Neural cell (in vitro differentiated cells): Measurements from ENCODE around the gene CAMKMT.
A peak's percentile ranks its signal among the peaks of the same experiment; 100 is the strongest.

Experiments used
- EP300 ChIP-seq: fragments of 450-650 bp; conservative IDR thresholded peaks from 2 replicates; pipeline ENCODE4 v1.6.1; 2014; ENCODE audit warnings: antibody characterized with exemption, mild to moderate bottlenecking, moderate library complexity; ENCODE audit not compliant: poor library complexity, severe bottlenecking
- MXI1 ChIP-seq: fragments of 450-650 bp; conservative IDR thresholded peaks from 2 replicates; pipeline ENCODE4 v1.6.1; 2014; ENCODE audit warnings: antibody characterized with exemption, mild to moderate bottlenecking; ENCODE audit not compliant: poor library complexity, severe bottlenecking
- RAD21 ChIP-seq: fragments of 450-650 bp; conservative IDR thresholded peaks from 2 replicates; pipeline ENCODE4 v1.6.1; 2014; ENCODE audit warnings: antibody characterized with exemption, mild to moderate bottlenecking, moderate library complexity
- TF ChIP-seq, protein P1 (sequence below): fragments of 450-650 bp; IDR thresholded peaks from 2 replicates; pipeline ENCODE4 v1.5.1; 2014; ENCODE audit warnings: antibody characterized with exemption, mild to moderate bottlenecking, moderate library complexity; ENCODE audit not compliant: poor library complexity, severe bottlenecking
- TF ChIP-seq, protein P2 (sequence below): IDR thresholded peaks from 2 replicates; pipeline ENCODE4 v1.6.1; 2012; ENCODE audit warnings: borderline replicate concordance

DNA sequence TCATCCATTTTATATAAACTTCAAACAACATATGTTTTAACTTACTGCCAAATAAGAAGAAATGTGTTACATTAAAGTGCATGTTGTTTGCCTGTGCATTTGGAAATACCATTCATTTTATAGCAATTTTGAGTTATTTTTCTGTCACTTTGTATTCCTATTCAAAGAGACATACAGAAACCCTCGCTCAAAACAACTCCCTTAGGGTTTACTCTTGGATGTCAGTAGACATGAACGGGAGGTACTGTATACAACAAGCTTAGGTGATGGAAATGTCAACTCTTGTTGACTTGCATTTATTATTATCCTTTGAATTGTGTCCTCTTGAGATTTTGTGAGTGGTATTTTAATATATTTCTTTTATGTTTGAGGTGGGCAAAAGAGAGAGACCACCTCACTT lies 132.3 kb downstream of the CAMKMT start:
- TF ChIP-seq, protein P1, sequence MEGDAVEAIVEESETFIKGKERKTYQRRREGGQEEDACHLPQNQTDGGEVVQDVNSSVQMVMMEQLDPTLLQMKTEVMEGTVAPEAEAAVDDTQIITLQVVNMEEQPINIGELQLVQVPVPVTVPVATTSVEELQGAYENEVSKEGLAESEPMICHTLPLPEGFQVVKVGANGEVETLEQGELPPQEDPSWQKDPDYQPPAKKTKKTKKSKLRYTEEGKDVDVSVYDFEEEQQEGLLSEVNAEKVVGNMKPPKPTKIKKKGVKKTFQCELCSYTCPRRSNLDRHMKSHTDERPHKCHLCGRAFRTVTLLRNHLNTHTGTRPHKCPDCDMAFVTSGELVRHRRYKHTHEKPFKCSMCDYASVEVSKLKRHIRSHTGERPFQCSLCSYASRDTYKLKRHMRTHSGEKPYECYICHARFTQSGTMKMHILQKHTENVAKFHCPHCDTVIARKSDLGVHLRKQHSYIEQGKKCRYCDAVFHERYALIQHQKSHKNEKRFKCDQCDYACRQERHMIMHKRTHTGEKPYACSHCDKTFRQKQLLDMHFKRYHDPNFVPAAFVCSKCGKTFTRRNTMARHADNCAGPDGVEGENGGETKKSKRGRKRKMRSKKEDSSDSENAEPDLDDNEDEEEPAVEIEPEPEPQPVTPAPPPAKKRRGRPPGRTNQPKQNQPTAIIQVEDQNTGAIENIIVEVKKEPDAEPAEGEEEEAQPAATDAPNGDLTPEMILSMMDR = no peak
- TF ChIP-seq, protein P2, sequence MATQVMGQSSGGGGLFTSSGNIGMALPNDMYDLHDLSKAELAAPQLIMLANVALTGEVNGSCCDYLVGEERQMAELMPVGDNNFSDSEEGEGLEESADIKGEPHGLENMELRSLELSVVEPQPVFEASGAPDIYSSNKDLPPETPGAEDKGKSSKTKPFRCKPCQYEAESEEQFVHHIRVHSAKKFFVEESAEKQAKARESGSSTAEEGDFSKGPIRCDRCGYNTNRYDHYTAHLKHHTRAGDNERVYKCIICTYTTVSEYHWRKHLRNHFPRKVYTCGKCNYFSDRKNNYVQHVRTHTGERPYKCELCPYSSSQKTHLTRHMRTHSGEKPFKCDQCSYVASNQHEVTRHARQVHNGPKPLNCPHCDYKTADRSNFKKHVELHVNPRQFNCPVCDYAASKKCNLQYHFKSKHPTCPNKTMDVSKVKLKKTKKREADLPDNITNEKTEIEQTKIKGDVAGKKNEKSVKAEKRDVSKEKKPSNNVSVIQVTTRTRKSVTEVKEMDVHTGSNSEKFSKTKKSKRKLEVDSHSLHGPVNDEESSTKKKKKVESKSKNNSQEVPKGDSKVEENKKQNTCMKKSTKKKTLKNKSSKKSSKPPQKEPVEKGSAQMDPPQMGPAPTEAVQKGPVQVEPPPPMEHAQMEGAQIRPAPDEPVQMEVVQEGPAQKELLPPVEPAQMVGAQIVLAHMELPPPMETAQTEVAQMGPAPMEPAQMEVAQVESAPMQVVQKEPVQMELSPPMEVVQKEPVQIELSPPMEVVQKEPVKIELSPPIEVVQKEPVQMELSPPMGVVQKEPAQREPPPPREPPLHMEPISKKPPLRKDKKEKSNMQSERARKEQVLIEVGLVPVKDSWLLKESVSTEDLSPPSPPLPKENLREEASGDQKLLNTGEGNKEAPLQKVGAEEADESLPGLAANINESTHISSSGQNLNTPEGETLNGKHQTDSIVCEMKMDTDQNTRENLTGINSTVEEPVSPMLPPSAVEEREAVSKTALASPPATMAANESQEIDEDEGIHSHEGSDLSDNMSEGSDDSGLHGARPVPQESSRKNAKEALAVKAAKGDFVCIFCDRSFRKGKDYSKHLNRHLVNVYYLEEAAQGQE = no peak
- TF ChIP-seq MXI1 (no peak), RAD21 (no peak), EP300 (peak; percentile 91)
